HG03457 (cell line): ENCODE measurements around the gene CALY.

ENCODE experiments used
- ATAC-seq: cut with Tn5 transposase; IDR thresholded peaks from one replicate; pipeline ENCODE4 v1.9.1; 2021; ENCODE audit warnings: moderate number of reproducible peaks; ENCODE audit not compliant: unreplicated experiment

Gene CALY

DNA sequence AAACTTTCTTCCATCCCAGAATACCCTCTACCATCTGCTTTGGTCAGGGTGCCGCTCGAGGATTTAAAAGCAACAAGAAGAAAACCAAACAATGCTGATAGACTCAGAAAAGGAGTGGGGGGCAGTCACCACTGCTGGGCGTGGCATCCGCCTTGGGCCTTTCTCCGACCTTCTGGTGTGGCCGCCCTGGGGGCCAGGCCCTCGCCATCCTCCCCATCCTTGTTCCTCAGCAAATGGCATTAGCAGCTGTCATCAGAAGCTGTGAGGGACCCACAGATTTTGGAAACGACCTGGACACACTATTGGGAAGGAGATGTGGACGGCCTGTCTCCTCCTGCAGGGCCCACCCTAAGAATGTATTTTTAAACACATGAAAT, 23.9 kb downstream of the CALY start:
- ATAC-seq: no peak

DNA sequence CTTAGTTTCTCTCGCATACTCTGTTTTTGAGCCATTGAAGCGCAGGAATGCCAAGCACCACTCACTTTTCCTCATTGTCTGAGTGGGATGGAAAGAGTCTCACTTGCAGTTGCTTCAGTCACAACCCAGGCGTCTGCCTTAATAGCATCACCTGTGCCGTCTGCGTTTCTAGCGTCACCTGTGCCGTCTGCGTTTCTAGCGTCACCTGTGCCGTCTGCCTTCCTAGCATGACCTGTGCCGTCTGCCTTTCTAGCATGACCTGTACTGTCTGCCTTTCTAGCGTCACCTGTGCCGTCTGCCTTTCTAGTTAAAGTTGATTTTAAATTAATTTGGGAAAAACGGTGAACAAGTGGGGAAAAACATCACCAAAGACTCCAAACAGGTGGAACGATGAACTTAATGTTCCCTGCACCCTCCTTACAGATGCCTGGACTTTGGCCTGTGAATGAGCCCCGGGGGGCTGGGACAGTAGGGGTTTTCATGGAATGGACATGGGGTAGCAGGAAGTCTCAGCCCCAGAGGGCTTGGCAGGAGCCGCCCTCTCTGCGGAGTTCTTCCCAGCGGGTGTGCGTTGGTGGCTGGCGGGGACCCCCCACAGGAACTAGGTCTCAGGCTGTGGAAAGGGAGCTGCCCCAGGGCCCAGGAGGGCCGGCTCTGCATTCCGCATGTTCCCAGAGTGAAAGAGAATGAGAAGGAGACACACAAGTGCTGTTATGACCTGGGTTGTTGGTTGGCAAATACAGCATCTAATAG, 24.5 kb downstream of the CALY start:
- no peak for ATAC-seq

GRCh38 chr10:133311570-133311969, 25.1 kb downstream of the CALY start:
- no peak for ATAC-seq

GRCh38 chr10:133310789-133311188, 25.9 kb downstream of the CALY start:
- no peak for ATAC-seq

DNA sequence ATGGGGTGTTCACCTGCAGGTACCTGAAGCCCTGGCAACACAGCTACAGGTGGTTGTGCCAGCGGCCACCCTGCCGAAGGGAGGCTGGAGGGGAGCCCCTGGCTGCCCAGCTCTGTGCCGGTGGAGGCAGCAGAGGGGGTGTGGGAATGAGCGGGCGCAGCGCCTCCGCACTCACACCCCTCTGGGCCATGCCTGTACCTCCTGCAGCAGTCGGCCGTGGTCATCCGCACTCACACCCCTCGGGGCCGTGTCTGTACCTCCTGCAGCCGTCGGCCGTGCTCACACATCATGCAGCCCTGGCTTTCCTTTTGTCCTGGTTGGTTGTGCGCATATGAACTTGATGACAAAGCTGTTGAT, 26.3 kb downstream of the CALY start:
- ATAC-seq: no peak

DNA sequence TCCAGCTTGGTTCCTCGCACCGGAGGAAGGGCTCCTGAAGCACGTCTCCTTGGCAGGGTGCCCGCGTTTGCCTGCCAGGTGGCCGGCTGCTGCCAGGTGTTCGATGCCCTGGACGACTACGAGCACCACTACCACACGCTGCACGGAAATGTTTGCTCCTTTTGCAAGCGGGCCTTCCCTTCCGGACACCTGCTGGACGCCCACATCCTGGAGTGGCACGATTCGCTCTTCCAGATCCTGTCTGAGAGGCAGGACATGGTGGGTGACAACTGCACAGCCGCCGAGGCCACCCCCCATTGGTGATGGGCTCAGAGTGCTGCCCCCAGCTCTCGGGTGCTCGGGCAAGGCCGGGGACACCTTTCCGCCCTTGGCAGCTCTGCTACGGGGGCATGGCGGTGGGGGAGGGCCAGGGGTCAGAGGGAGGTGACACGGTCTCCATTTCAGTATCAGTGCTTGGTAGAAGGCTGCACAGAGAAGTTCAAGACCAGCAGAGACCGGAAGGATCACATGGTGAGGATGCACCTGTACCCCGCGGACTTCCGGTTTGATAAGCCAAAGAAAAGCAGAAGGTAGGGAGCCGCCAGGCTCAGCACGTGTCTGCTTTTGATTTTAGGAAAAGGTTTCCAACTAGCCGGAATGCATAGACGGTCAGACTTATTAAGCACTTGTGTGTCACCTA, 26.8 kb downstream of the CALY start:
- no peak for ATAC-seq

DNA sequence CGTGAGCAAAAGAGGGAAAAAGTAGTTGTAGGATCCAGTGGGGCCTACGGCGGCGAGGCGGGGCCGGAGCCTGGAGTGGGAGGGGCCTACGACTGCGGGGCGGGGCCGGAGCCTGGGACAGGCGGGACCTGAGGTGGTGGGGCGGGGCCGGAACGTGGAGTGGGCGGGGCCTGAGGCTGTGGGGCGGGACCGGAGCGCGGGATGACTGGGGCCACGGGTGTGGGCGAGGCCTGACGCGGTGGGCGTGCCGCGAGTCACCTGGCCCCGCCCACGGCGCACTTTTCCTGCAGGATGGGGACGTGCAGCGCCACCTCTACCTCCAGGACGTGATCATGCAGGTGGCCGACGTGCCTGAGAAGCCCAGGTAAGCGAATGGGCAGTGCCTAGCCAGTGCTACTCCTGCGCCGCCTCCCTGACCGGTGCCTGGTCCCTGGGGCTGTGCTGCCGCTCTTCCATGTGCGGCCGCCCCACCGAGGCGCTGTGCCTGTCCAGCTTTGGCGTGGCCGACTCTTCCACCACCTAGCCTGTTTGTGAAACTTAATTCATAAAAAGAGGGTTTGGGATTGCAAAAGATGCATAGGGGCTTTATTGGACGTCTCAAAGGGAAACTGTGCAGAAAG, 27.5 kb downstream of the CALY start:
- peak; percentile 56 for ATAC-seq

GRCh38 chr10:133308421-133309099, 28.1 kb downstream of the CALY start, which contains the start of the genes TUBGCP2 and ZNF511:
TSS of gene TUBGCP2 (minus strand) at chr10:133308872. CDS start at chr10:133302941, 5,931 bp downstream.
TSS of gene ZNF511 (plus strand) at chr10:133308914. CDS start at chr10:133308944, 30 bp downstream.
- ATAC-seq: peak; percentile 60

DNA sequence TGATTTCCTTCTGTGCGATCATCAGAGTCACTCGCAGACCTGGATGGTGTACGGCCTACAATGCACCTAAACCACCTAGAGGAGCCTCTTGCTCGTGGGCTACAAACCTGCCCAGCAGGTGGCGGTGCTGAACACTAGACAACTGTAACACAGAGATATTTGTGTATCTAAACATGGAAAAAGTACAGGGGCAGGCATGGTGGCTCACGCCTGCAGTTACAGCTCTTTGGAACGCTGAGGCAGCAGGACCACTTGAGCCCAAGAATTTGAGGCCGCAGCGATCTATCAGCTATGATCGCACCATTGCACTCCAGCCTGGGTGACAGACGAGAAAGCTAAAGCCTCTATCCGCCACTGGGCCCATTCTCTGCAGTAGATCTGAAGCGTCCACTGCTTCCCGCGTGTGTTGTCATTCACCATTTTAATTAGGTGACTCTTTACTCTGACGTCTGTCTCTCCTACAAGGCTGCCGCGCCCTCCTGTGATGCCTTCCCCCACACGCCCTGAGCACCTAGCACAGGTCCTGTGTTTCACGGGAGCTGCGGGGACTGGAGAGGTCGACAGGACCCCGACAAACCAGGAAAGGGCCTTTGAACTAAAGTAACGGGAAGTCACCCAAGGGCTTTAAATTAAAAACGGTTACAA, 28.8 kb downstream of the CALY start:
- peak; percentile 39 for ATAC-seq

GRCh38 chr10:133306941-133307379, 29.7 kb downstream of the CALY start:
- ATAC-seq: no peak

GRCh38 chr10:133306097-133306476, 30.6 kb downstream of the CALY start:
- no peak for ATAC-seq

DNA sequence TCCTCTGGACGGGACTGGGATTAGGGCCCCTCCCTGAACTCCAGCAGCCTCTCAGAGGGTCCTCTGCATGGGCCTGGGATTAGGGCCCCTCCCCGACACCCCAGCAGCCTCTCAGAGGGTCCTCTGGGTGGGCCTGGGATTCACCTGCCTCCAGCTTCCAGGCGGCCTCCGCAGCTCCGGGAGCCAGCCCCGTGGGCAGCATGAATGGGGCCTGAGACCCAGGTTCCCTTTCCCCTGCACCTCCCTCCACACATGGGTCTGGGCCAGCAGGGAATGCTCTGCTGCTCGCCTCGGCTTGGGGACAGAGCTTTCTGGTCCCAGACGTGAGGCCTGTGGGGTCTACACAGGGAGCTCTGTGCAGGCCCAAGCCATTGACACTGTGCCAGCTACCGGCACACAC, 33.5 kb downstream of the CALY start:
- no peak for ATAC-seq

DNA sequence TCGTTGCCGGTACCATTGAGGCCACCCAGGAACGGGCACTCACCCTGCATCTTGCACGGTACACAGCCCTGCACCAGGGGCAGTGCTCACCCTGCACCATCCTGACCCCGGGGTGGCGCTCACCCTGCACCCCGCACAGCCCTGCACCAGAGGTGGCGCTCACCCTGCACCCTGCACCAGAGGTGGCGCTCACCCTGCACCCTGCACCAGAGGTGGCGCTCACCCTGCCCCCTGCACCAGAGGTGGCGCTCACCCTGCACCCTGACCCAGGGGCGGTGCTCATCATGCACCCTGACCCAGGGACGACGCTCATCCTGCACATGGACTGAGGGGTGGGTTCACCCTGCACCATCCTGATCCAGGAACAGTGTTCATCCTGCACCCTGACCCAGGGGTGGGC, 34.5 kb downstream of the CALY start:
- no peak for ATAC-seq

DNA sequence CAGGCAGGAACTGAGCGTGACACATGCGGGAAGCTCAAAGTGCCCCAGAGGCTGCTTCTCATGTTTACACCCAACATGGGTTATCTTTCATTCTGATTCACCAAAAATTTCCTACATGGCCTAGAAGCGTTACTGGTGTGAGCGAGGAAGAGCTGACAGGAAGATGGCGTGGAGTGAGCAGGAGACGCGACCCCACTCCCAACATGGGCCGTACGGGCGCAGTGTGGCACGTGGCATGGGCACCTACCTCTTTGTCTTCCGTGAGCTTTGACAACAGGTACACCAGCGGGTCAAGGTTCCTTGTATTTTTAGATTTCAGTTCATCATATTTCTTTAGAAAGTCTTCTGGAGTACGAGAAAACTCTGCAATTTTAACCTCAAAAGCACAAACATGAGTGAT, 37.0 kb downstream of the CALY start:
- ATAC-seq: no peak

DNA sequence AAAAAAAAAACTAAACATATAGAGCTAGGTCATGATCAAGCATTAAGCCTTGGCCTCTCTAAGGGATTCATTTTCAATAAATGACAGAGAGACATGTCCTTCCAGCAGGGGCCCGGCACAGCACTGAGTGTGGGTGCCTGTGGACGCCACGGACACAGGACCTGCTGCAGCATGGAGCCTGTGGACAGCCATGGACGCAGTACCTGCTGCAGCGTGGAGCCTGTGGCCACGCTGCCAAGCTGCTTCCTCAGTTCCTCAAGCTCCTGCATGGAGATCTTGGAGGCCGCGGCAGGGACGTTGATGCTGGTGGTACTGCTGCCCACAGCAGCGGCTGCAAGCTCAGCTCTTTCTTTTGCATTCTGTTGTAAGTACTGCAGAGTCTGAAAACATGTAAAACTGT, 37.5 kb downstream of the CALY start:
- ATAC-seq: no peak

- no peak for ATAC-seq
These were observed 38.2 kb downstream of the CALY start for GRCh38 chr10:133298466-133298865.

GRCh38 chr10:133297504-133297903, 39.2 kb downstream of the CALY start:
- no peak for ATAC-seq

DNA sequence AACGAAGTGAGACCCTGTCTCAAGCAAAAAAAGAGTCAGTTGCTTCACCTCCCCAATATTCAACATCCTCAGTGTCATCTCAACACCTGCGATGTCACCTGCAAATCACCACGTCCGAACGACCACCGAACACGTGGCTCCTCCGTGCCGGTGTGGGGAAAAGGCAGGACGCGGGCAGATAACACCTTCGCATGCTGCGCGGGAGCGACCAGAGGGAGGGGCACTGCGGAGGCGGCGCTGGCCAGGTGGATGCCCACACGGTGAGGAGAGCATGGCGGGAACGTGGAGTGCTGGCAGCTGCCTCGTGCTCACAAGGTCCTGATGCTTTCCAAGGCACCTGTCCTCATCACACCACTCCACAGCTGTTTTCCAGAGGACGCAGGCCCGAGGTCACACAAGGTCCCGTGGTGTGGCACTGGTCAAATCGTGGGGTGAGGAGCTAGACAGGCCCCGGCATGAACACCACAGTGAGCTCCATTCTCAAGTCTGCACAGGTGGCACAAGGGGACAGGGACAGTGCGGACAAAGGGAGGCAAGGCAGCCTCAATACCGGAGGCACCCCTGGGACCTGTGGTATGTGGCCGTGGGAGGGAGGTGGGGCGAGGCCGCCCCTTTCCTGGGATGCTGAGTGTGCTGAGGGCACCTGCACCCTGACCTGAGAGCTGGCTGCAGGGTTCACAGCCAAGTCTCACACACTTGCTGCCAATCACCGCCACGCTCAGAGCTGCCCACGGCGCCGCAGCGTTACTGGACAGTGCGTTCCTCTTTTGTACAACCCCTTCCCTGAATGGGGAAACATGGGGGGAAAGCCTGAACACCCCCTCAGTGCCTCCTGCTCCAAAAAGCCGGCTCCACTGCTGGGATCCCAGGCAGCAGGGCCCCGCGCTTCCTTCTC, 41.0 kb downstream of the CALY start:
- ATAC-seq: no peak

- no peak for ATAC-seq
These were observed 42.5 kb downstream of the CALY start for GRCh38 chr10:133294189-133294588.

DNA sequence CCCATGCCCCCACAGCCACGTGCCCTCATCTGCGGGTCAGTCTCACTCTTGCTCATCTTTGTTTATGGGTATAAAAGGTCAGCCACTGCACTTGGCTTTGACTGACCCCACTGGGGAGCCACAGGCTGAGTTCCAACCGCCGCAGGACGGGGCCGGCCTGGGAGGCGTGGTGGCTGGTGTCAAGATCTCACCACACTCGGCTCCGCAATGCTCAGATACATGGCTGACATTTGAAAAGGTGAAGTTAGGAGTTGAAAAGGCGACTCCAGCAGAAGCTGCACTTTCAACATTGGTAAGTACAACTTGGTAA, 42.9 kb downstream of the CALY start:
- ATAC-seq: no peak
